ENCODE measurements around the gene UTP25. TPM values are rescaled to one million over a fixed set of nuclear protein-coding genes. Genes with fewer than 3 reads are reported as not detected.

Gene UTP25, protein sequence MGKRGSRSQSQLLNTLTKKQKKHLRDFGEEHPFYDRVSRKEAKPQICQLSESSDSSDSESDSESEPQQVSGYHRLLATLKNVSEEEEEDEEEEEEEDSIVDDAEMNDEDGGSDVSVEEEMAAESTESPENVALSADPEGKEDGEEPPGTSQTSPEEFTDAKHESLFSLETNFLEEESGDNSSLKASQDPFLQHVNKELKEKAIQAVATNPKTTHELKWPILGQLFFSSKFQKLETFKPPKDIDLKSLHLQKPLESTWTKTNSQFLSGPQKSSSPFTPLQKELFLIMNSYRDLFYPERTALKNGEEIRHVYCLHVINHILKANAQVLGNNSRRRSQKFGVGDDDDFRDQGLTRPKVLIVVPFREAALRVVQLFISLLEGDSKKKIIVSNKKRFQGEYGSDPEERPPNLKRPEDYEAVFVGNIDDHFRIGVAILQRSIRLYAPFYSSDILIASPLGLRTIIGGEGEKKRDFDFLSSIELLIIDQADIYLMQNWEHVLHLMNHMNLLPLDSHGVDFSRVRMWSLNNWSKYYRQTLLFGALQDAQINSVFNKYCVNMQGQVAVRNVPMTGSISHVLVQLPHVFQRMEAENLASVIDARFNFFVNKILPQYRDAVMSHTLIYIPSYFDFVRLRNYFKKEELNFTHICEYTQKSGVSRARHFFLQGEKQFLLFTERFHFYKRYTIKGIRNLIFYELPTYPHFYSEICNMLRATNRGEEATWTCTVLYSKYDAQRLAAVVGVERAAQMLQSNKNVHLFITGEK
- total RNA-seq (10 to 100 TPM in 2 of 9 donors, 1 to 10 TPM in 7; 5.3 to 11.6 (median 8.1) TPM), polyA plus RNA-seq (1 to 10 TPM; 2.2 to 8.8 (median 2.4) TPM)
- long read RNA-seq, donor 1, full-length matches to known transcripts = 3 of 3 reads
- long read RNA-seq, donor 1, partial matches to known transcripts = 0 of 3 reads
- long read RNA-seq, donor 1, other reads (novel, unspliced or antisense) = 0 of 3 reads
- long read RNA-seq, donor 2, full-length matches to known transcripts = 1 of 1 reads
- long read RNA-seq, donor 2, partial matches to known transcripts = 0 of 1 reads
- long read RNA-seq, donor 2, other reads (novel, unspliced or antisense) = 0 of 1 reads
- long read RNA-seq, donor 3, full-length matches to known transcripts = 3 of 3 reads
- long read RNA-seq, donor 3, partial matches to known transcripts = 0 of 3 reads
- long read RNA-seq, donor 3, other reads (novel, unspliced or antisense) = 0 of 3 reads
- long read RNA-seq, donor 4, full-length matches to known transcripts = 5 of 7 reads
- long read RNA-seq, donor 4, partial matches to known transcripts = 2 of 7 reads
- long read RNA-seq, donor 4, other reads (novel, unspliced or antisense) = 0 of 7 reads
- long read RNA-seq, donor 5, full-length matches to known transcripts = 18 of 20 reads
- long read RNA-seq, donor 5, partial matches to known transcripts = 2 of 20 reads
- long read RNA-seq, donor 5, other reads (novel, unspliced or antisense) = 0 of 20 reads
- long read RNA-seq, donor 6, full-length matches to known transcripts = 1 of 3 reads
- long read RNA-seq, donor 6, partial matches to known transcripts = 1 of 3 reads
- long read RNA-seq, donor 6, other reads (novel, unspliced or antisense) = 1 of 3 reads
- long read RNA-seq, donor 7, full-length matches to known transcripts = 2 of 2 reads
- long read RNA-seq, donor 7, partial matches to known transcripts = 0 of 2 reads
- long read RNA-seq, donor 7, other reads (novel, unspliced or antisense) = 0 of 2 reads
- long read RNA-seq, donor 8, full-length matches to known transcripts = 3 of 3 reads
- long read RNA-seq, donor 8, partial matches to known transcripts = 0 of 3 reads
- long read RNA-seq, donor 8, other reads (novel, unspliced or antisense) = 0 of 3 reads
- long read RNA-seq, donor 9, full-length matches to known transcripts = 3 of 3 reads
- long read RNA-seq, donor 9, partial matches to known transcripts = 0 of 3 reads
- long read RNA-seq, donor 9, other reads (novel, unspliced or antisense) = 0 of 3 reads
- long read RNA-seq, donor 10, full-length matches to known transcripts = 1 of 1 reads
- long read RNA-seq, donor 10, partial matches to known transcripts = 0 of 1 reads
- long read RNA-seq, donor 10, other reads (novel, unspliced or antisense) = 0 of 1 reads

- H3K36me3 ChIP-seq (replicated peaks in 1 of 2) = peaks cover 0 to 20% of the 10 kb centered on the region in 2 donors
- 19 to 32% (median 23%) methylated on average over 32 to 51 of the region's 51 CpGs for WGBS, 4 donors
- H3K27me3 ChIP-seq = no peaks in the 10 kb centered on the region
- H3K4me3 ChIP-seq = peak within 1 kb of the TSS in 3 of 4 donors; percentile 55 to 91 (median 75)
- peak within 1 kb of the TSS in 3 of 5 donors; percentile 35 to 88 (median 63) for H3K27ac ChIP-seq
- peaks cover 5 to 16% of the 10 kb centered on the region in 2 donors for H3K4me1 ChIP-seq (replicated peaks in 1 of 2)
- H3K9me3 ChIP-seq (replicated peaks in 1 of 3) = no peaks in the 10 kb centered on the region
- peak; percentile 51 to 85 for TF ChIP-seq POLR2A (IDR thresholded peaks at IDR 0.05)
- peak; percentile 50 to 82 (median 62) for TF ChIP-seq CTCF (IDR thresholded peaks at IDR 0.05)
- DNase-seq = peak; percentile 93 to 98 (median 96)
- intact Hi-C loops (cut with DNase I) = no loop called here
Observed at GRCh38 chr1:209827384-209828262, at the start of gene UTP25. UTP25 (plus strand) TSS chr1:209827972; CDS start chr1:209828064, 92 bp downstream.

DNA sequence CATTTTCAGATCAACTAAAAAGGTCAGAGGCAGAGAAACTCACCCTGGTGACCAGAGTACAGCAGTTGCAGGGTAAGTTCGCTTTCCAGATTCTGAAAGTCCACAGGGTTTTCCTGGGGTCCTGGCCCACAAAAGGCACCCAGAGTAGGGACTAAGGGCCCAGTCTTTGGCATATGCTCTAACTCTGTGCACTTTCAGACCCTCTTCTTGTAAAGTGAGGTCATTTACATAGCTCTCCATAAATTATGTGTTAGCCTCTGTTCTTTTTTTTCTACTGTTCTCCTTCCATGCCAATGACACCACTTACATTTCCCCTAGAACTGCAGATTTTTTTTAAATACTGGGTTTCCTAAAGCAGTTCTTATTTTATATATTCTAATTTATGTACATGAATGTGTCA is 49.7 kb upstream of the UTP25 start:
- Histone ChIP-seq H3K27me3 (no peaks in the 10 kb centered on the region), H3K4me3 (no peak overlapping the region), H3K4me1 (replicated peaks in 1 of 2) (no peaks in the 10 kb centered on the region), H3K27ac (no peak overlapping the region), H3K9me3 (replicated peaks in 1 of 3) (no peaks in the 10 kb centered on the region), H3K36me3 (replicated peaks in 1 of 2) (no peaks in the 10 kb centered on the region)
- WGBS, 4 donors = 80 to 100% (median 98%) methylated on average over 1 of the region's 1 CpG
- no peak for DNase-seq
- TF ChIP-seq POLR2A (IDR thresholded peaks at IDR 0.05) (no peak), CTCF (IDR thresholded peaks at IDR 0.05) (no peak)
- intact Hi-C loops (cut with DNase I) = no loop called here

DNA sequence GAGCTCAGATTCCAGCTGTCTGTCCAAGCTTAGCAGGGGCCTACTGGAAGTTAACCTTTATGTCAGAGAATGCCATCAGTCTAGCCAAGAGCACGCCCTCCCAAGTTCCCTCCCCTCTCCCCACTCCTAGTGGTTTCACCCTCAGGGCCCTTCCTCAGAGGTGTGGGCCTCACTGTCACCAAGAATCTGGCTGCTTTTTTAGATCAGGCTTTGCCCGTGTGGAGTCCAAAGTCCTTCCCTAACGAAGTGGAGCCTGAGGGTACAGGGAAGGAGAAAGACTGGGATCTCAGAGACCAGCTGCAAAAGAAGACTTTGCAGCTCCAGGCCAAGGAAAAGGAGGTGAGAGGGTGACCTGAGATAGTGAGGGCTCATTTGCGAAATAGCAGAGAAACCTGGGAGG is 47.5 kb upstream of the UTP25 start:
- 83 to 96% (median 91%) methylated on average over 4 of the region's 4 CpGs for WGBS, 4 donors
- Histone ChIP-seq H3K27me3 (no peaks in the 10 kb centered on the region), H3K27ac (no peak overlapping the region), H3K4me1 (replicated peaks in 1 of 2) (peaks cover 0 to 10% of the 10 kb centered on the region in 2 donors), H3K36me3 (replicated peaks in 1 of 2) (no peaks in the 10 kb centered on the region), H3K9me3 (replicated peaks in 1 of 3) (no peaks in the 10 kb centered on the region), H3K4me3 (no peak overlapping the region)
- TF ChIP-seq CTCF (IDR thresholded peaks at IDR 0.05) = no peak
- DNase-seq = no peak
- intact Hi-C loops (cut with DNase I) = no loop called here

Data from adrenal gland (tissue), 19 donors.